DMS53 treated with DMSO at 0.1 percent for 48 hours (cell line): Measurements from ENCODE around the gene SLC26A2.
A peak's percentile ranks its signal among the peaks of the same experiment; 100 is the strongest.
"Not testable (repeated sequence)": the region's sequence is repeated elsewhere in the genome, so short reads cannot be mapped to it uniquely, and the experiment has no call there.

ENCODE experiments used
- DNase-seq: peaks from one replicate; lab custom pipeline; 2025; ENCODE audit not compliant: unreplicated experiment; lab: John Stamatoyannopoulos, UW

SLC26A2 gene

DNA sequence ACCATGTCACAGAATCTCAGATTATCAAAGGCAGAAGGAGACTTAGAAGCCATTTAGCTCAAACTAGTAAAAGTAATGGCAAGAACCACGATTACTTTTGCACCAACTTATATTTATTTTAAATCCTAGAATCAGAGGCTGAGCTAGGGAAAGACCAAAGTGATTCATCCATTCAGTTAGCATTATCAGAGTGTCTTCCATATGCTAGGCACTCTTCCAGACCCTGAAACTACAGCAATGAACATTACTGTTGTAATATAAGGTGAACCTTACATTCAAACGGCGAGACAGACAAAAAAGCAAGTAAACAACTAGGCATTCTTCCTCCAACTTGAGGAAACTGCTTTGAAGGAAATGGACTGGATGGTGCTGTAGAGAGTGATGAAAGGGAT is 23.9 kb upstream of the SLC26A2 start:
- no peak for DNase-seq

- DNase-seq: peak; percentile 56
Observed at GRCh38 chr5:149937610-149938009, 22.9 kb upstream of the SLC26A2 start.

GRCh38 chr5:149938279-149938678 is 22.3 kb upstream of the SLC26A2 start:
- no peak for DNase-seq

- no peak for DNase-seq
Observed at GRCh38 chr5:149938791-149939358, 21.7 kb upstream of the SLC26A2 start.

- DNase-seq: no peak
Observed at GRCh38 chr5:149939546-149939945, 21.0 kb upstream of the SLC26A2 start.

DNA sequence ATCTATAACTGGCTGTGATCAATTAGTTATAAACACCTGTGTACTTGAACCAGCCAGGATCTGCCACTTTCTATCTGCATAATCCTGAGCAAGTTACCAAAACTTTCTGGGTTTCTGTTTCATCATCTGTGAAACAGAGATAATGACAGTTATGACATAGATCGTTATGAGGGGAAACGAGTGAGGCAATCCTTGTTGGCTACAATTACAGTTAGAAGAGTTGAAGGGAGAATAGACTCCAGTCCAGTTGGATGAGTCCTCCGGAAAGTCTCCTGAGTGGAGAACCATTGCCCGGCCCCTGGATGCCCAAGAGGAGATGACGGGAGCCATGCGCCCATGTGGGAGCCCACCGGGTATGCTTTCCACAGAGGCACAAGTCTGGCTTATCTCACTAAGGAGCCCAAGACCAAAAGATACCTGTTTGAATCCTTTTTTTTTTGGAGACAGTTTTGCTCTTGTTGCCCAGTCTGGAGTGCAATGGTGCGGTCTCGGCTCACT is 20.4 kb upstream of the SLC26A2 start:
- no peak for DNase-seq

DNA sequence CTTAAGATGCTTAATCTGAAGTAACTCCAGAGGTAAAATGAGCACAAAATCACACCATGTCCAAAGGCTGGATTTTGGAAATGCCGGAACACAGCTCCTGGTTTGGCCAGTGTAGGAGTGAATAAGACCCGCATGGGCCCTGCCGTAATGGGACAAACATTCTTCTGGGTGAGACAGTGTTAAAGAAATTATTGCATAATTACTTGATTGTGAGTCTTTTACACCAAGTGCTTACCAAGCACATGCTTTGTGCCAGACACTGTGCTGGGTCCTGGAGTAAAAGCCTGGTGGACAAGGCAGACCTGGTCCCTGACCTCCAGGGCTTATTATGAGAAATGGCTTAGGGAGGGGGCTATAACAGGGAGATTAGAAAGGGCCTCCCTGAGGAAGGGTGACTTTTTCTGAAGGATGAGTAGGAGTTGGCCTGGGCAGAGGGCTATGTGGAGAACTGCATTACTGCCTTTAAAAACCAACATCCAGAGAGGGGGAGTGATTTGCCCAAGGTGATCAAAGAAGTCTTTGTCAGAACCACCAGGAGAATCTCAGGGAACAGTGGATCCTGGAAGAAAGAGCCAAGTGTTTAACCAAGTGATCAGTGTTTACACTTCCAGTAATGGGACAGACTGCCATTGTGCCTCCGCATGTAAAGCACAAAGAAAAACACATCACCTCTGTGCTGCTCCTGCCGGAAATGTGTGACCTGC is 19.5 kb upstream of the SLC26A2 start:
- DNase-seq: no peak

- no peak for DNase-seq
Observed at GRCh38 chr5:149941795-149942194, 18.8 kb upstream of the SLC26A2 start.

DNA sequence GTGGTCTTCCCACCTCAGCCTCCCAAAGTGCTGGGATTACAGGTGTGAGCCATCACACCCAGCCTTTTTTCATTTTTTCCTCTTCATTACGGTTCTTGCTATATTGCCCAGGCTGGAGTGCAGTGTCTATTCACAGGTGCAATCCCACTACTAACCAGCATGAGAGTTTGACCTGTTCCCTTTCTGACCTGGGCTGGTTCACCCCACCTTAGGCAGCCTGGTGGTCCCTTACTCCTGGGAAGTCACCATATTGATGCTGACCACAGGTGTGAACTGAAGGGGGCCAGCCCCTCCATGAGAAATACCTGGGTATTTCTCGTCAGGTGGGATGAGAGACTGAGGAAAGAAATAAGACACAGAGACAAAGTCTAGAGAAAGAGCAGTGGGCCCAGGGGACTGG is 18.4 kb upstream of the SLC26A2 start:
- no peak for DNase-seq

- DNase-seq: not testable (repeated sequence)
Observed at GRCh38 chr5:149942741-149943169, 17.8 kb upstream of the SLC26A2 start.

DNA sequence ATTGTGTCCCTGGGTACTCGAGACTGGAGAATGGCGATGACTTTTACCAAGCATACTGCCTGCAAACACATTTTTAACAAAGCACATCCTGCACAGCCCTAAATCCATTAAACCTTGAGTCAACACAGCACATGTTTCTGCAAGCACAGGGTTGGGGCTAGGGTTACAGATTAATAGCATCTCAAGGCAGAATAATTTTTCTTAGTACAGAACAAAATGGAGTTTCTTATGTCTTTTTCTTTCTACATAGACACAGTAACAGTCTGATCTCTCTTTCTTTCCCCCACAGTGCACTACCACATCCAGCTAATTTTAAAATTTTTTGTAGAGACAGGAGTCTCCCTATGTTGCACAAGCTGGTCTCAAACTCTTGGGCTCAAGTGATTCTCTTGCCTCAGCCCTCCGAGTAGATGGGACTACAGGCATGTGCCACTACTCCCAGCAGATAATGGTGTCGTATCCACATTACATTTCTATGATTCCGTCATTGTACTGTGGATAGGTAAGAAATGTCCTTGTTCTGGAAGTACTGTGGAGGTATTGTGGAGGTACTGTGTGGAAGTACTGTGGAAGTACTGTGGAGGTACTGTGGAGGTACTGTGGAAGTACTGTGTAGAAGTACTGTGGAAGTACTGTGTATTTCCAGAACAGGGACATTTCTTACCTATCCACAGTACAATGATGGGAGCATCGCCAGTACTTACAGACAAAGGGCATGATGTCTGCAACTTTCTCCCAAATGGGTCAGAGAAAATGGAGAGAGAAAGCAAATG is 17.2 kb upstream of the SLC26A2 start:
- not testable (repeated sequence) for DNase-seq

GRCh38 chr5:149944666-149945065 is 15.9 kb upstream of the SLC26A2 start, which contains the start of gene PDE6A:
Gene PDE6A, minus strand, starts transcription at chr5:149944793. Its CDS starts 120 bp downstream, at chr5:149944673.
- DNase-seq: no peak

GRCh38 chr5:149946118-149946517 is 14.4 kb upstream of the SLC26A2 start:
- no peak for DNase-seq

DNA sequence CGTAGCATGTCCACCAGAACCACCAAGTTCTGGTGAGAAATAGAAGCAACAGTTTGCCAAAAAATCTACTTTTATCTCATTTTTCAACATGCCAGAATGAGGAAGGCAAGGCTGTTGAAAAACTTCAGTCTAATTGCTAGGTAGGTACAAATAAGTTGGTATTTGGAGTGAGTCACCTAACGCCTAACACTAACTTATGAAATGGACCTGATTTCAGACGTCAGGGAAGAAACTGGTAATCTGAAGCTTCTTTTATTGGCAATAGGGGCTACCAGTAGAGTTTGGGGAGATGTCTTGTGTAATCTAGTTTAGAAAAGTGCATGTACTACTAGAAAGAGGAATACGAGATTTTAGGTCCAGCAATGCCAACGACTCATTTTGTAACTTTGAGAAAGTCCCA is 11.6 kb upstream of the SLC26A2 start:
- DNase-seq: no peak

DNA sequence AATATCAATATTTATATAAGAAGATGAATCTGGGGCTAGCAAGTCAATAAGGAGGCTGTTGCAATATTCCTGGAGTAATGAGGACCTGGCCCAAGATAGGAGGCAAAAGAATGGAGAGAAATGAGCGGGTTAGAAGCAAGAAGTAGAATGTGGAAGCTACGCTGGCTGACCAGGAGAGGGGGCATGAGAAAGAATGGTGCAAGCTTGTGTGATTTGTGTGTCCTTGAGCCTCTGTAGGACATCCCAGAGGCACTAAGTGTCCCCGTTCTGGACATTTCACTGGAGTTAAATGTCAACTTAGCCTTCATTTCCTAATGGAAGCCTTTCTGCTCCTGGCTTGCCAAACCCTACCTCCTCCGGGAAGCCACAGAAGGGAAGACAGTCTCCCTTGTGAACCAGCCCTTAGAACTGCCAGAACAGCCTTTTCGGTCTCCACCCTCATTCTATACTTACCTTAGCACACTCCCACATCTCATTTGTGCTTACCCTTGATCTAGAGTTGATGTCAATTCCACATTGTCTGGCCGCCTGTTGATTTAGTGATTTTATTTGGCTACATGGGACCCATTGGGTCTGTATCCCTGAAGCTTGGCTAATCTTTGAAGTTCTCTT is 9.3 kb upstream of the SLC26A2 start:
- no peak for DNase-seq

DNA sequence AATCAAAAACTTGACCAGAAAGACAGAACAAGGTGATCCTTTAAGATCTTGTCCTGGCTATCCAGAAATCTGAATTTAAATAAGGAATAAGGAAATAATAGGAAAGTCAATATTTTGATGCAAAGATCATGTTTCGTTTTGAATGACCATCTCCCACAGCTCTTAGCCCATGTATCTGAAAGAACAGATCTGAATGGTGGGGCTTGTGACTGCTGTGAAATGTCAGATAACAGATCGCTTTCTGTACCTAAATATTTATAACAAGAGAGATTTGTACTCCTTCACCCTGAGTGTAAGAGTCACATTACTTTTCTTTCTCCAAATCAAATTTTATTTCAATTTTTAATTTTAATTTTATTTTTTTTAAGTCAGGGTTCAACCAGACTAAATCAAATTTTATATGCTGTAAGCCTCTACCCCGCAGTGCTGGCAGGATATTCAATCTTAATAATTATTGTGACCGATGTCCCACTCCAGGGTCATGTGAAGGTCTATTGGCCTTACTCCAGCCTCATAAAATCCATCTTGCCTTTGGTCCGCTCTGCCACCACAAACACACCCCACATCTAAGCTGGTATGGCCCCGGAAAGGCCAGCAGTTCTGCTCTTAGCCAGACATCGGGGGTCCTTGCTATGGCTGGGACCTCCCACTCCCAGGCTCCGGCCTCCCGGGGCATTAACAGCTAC is 7.0 kb upstream of the SLC26A2 start:
- DNase-seq: no peak

GRCh38 chr5:149954798-149955197 is 5.8 kb upstream of the SLC26A2 start:
- DNase-seq: no peak

DNA sequence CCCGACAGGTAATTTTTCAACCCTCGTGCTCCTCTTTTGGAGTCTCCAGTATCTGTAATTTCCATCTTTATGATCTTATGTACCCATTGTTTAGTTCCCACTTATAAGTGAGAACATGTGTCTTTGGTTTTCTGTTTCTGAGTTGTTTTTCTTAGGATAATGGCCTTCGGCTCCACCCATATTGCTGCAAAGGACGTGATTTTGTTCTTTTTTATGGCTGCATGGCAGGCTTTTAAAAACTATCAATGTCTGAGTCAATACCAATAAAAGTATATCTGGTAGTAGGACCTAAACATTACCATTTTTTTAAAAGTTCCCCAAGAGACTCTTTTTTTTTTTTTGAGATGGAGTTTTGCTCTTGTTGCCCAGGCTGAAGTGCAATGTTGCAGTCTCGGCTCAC is 3.9 kb upstream of the SLC26A2 start:
- no peak for DNase-seq

DNA sequence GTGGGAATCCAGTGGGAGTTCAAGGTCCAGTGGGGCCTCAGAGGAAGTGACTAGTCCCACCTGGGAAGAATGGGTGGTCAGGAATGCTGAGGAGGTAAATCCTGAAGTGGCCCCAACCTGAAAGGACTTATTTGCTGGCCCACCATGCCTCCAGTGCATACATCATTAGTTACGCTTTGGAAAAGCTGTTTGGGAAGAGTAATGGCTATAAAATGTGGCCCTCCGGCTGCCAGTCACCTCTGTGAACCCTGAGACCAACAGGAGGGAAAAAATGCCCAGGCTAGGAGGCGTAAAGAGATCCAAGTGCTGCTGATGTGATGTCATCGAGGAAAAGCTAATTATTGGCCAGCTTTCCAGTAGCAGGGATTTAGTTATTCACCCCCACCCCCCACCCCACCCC is 2.7 kb upstream of the SLC26A2 start:
- no peak for DNase-seq

DNA sequence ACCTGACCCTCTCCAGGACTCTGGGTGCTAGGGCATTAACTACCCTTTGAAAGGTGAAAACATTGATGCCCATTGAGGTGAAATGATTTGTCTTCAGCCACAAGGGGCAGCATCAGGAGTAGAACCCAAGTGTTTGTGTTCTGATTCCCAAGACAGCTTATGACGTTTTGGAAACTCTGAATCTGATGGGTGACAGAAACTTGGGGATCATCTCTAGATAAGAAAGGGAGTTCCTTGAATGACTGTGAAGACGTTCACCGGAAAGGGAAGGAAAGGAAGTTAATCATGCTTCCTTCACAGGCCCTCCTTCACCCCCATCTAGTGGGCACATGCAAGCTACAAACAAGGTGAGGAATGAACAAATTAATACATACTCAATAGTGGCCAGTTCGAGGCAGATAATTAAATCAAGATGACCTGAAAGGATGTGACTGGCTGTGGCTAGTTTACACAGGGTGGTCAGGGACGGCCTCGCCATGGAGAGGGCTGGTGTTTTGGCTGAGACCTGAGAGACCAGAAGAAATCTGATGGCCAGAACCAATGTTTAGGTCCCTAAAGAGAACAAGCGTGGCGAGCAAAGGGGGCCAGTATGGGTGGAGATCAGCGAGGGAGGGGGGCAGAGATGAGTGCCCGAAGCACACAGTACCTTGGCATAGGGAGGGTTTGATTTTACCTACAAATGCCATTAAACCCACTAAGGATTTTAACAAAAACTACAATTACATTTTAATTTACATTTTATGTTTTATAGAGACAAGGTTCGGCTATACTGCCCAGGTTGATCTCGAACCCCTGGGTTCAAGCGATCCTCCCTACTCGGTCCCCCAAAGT is 937 bp upstream of the SLC26A2 start:
- DNase-seq: peak; percentile 37
